Calu3 (cell line): ENCODE measurements around the gene MRO. TPM values are rescaled to one million over a fixed set of nuclear protein-coding genes. Genes with fewer than 3 reads are reported as not detected.

Source experiments
- BruUV-seq: library from RNA; stranded (reverse); fragments of 400-500 nt; replicated peaks from 2 replicates; lab custom pipeline; 2021; lab: Mats Ljungman, UMichigan
- CTCF ChIA-PET: fragments of 300-600 bp; sonication (Branson Sonifier 250); formaldehyde crosslinking; loops from one replicate; lab custom pipeline; 2022; ENCODE audit warnings: antibody characterized with exemption; lab: Charles Lee
- DNase-seq: peaks from one replicate; pipeline ENCODE4 v3.0.0; 2022
- H3K27ac Mint-ChIP-seq: one replicate; pipeline ENCODE4 v1.8.0; 2022; ENCODE audit warnings: mixed read lengths; ENCODE audit not compliant: unreplicated experiment
- H3K27me3 Mint-ChIP-seq: one replicate; pipeline ENCODE4 v1.8.0; 2022; ENCODE audit warnings: mixed read lengths; ENCODE audit not compliant: unreplicated experiment
- H3K36me3 Mint-ChIP-seq: one replicate; pipeline ENCODE4 v1.8.0; 2022; ENCODE audit warnings: mild to moderate bottlenecking, moderate library complexity, mixed read lengths; ENCODE audit not compliant: insufficient read depth, unreplicated experiment
- H3K4me1 Mint-ChIP-seq: one replicate; pipeline ENCODE4 v1.8.0; 2022; ENCODE audit warnings: mild to moderate bottlenecking, low read depth, mixed read lengths; ENCODE audit not compliant: unreplicated experiment
- H3K4me3 Mint-ChIP-seq: one replicate; pipeline ENCODE4 v1.8.0; 2022; ENCODE audit warnings: mild to moderate bottlenecking, low read depth, moderate library complexity, mixed read lengths; ENCODE audit not compliant: unreplicated experiment
- H3K9me3 Mint-ChIP-seq: one replicate; pipeline ENCODE4 v1.8.0; 2022; ENCODE audit warnings: low read depth, mixed read lengths; ENCODE audit not compliant: unreplicated experiment
- CTCF ChIP-seq: fragments of 200-600 bp; IDR thresholded peaks from one replicate; pipeline ENCODE4 v1.8.0; 2022; ENCODE audit warnings: antibody characterized with exemption; ENCODE audit not compliant: unreplicated experiment
- intact Hi-C: fragments of 100-400 bp; cut with micrococcal nuclease; formaldehyde crosslinking; loops from one replicate; pipeline ENCODE4 v1.10.0; 2022; ENCODE audit not compliant: unreplicated experiment
- total RNA-seq: library from RNA; stranded (reverse); gene quantifications from 2 replicates; pipeline ENCODE4 v1.2.3, GENCODE V29; 2022

Gene MRO
- total RNA-seq, 1 experiment from 2014 or later = not detected

DNA sequence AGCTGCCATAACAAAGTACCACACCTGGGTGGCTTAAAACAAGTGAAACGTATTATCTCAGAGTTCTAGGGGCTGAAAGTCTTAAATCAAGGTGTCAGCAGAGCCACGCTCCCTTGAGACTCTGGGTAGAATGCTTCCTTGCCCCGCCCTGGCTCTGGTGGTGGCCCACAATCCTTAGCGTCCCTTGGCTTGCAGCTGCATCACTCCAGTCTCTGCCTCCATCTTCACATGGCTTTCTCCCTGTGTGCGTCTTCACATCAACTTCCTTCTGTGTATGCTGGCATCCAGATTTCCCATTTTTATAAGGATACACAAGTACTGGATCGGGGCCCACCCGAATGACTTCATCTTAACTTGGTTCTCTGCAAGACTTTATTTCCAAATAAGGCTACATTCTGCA, 62.5 kb downstream of the MRO start:
- DNase-seq = no peak
- H3K4me1 Mint-ChIP-seq = no peaks in the 10 kb centered on the region
- H3K27me3 Mint-ChIP-seq = peaks cover 97% of the 10 kb centered on the region
- H3K9me3 Mint-ChIP-seq = no peaks in the 10 kb centered on the region
- H3K4me3 Mint-ChIP-seq = no peak overlapping the region
- BruUV-seq = no TSS peak
- no peak for TF ChIP-seq CTCF
- H3K27ac Mint-ChIP-seq = no peak overlapping the region
- intact Hi-C loops = no loop called here
- no peaks in the 10 kb centered on the region for H3K36me3 Mint-ChIP-seq
- CTCF ChIA-PET = interaction anchor here (0.7 kb wide), 2 partner anchors 11 to 13 kb away, joined by 3 to 13 read pairs; no protein-coding TSS in a partner anchor

DNA sequence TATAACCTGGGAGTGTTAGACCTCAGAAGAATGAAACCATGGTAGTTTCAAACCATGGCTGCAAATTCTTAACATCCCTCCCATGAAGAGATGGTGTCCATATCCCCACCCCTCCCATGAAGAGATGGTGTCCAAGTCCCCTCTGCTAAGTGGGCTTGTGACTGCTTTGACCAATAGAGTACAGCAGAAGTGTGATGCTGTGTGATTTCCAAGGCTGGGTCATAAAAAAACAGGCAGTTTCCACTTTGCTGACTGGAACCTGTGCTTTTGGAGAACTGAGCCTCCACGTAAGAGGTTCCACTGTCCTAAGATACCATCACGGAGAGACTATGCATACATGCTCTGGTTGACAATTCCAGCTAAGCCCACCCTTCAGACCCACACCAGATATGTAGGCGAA, 65.5 kb downstream of the MRO start:
- DNase-seq = no peak
- CTCF ChIA-PET = no interaction called here

DNA sequence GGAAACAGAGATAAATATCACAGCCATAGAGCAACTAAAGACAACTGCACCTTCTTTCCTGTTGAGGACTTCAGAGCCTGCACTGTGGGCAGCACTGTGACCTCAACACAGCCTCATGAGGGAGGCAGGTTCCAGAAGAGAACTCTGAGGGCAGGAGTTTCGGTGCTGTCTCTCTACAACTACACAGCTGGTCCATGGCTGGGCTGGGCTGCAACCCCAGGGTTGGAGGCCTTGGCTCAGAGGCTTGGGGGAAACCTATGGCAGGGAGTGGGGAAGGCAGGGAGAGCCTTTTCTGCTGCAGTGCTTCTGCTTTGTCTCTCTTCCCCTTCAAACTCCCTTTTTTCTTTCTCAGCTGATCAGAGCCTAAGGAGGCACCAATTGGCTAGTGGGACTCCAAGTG, 66.5 kb downstream of the MRO start:
- no TSS peak for BruUV-seq
- CTCF ChIA-PET = no interaction called here
- H3K4me3 Mint-ChIP-seq = no peak overlapping the region
- intact Hi-C loops = no loop called here
- TF ChIP-seq CTCF = no peak
- peaks cover 98% of the 10 kb centered on the region for H3K27me3 Mint-ChIP-seq
- H3K36me3 Mint-ChIP-seq = no peaks in the 10 kb centered on the region
- no peak for DNase-seq
- H3K9me3 Mint-ChIP-seq = no peaks in the 10 kb centered on the region
- H3K4me1 Mint-ChIP-seq = no peaks in the 10 kb centered on the region
- no peak overlapping the region for H3K27ac Mint-ChIP-seq

More for the DNA sequence above, 65.5 kb downstream of the MRO start:
- Mint-ChIP-seq H3K36me3 (no peaks in the 10 kb centered on the region), H3K4me3 (no peak overlapping the region), H3K4me1 (no peaks in the 10 kb centered on the region), H3K27me3 (peaks cover 98% of the 10 kb centered on the region), H3K9me3 (no peaks in the 10 kb centered on the region), H3K27ac (no peak overlapping the region)
- no TSS peak for BruUV-seq
- intact Hi-C loops = no loop called here
- no peak for TF ChIP-seq CTCF

DNA sequence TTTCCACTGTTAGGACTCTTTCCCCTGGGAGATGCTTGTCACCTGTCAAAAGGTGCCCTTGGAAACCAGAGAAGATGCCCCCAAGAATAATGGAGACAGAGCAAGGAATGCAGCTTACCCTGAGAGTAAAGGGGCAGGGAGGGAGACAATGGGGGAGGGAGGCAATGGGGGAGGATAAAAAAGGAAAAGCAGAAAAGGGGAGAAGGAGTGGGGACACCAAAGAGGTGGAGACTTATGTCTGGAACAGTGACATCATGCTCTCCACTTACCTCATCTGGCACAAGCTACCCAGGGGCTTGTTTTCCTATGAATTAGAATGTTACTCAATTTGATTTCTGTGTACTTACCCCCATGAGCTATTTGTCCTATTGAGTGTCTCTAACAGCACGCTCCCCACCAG, 67.9 kb downstream of the MRO start:
- no peak for DNase-seq
- intact Hi-C loops = no loop called here
- H3K4me3 Mint-ChIP-seq = no peak overlapping the region
- H3K27me3 Mint-ChIP-seq = peaks cover 98% of the 10 kb centered on the region
- no peak for TF ChIP-seq CTCF
- no peaks in the 10 kb centered on the region for H3K4me1 Mint-ChIP-seq
- H3K27ac Mint-ChIP-seq = no peak overlapping the region
- H3K36me3 Mint-ChIP-seq = no peaks in the 10 kb centered on the region
- CTCF ChIA-PET = interaction anchor here (0.6 kb wide), 1 partner anchor 1984 kb away, joined by 3 read pairs; no protein-coding TSS in a partner anchor
- H3K9me3 Mint-ChIP-seq = no peaks in the 10 kb centered on the region
- BruUV-seq = no TSS peak
